Liver (tissue), 3 donors: ENCODE measurements around the gene CHI3L2.

Source experiments
- ATF3 ChIP-seq: IDR thresholded peaks from 2 replicates; pipeline ENCODE4 v1.6.1; 2016; ENCODE audit warnings: antibody characterized with exemption
- EGR1 ChIP-seq, 2 donors: IDR thresholded peaks; 2 replicates each; pipeline ENCODE4 v1.6.1; 2016 to 2018; ENCODE audit warnings: antibody characterized with exemption in 2 of 2, low read depth in 2 of 2
- GABPA ChIP-seq, 2 donors: IDR thresholded peaks in 1 of 2; conservative IDR thresholded peaks in 1 of 2; 2 replicates each; pipeline ENCODE4 v1.6.1; 2016; ENCODE audit warnings: antibody characterized with exemption in 2 of 2, mild to moderate bottlenecking in 1 of 2, moderate library complexity in 1 of 2
- HNF4A ChIP-seq, 2 donors: conservative IDR thresholded peaks; 2 replicates each; pipeline ENCODE4 v1.6.1; 2016; ENCODE audit warnings: antibody characterized with exemption in 2 of 2, mild to moderate bottlenecking in 2 of 2
- JUND ChIP-seq, 2 donors: IDR thresholded peaks; 2 replicates each; pipeline ENCODE4 v1.6.1; 2016; ENCODE audit warnings: antibody characterized with exemption in 2 of 2
- RAD21 ChIP-seq, 2 donors: IDR thresholded peaks; 2 replicates each; pipeline ENCODE4 v1.6.1; 2016; ENCODE audit warnings: antibody characterized with exemption in 2 of 2, mild to moderate bottlenecking in 2 of 2
- REST ChIP-seq: IDR thresholded peaks from 2 replicates; pipeline ENCODE4 v1.6.1; 2016; ENCODE audit warnings: antibody characterized with exemption, mild to moderate bottlenecking
- YY1 ChIP-seq: IDR thresholded peaks from 2 replicates; pipeline ENCODE4 v1.6.1; 2016; ENCODE audit warnings: antibody characterized with exemption, mild to moderate bottlenecking
- ZBTB33 ChIP-seq: IDR thresholded peaks from 2 replicates; pipeline ENCODE4 v1.6.1; 2016; ENCODE audit warnings: antibody characterized with exemption
- TF ChIP-seq, protein P1 (sequence below): fragments of 150-350 bp; IDR thresholded peaks from 2 replicates; pipeline ENCODE4 v1.5.1; 2017; ENCODE audit warnings: improper control_type of control experiment, low read depth, low read length; ENCODE audit not compliant: missing input control
- TF ChIP-seq, protein P2 (sequence below): IDR thresholded peaks from 2 replicates; pipeline ENCODE4 v1.6.1; 2016; ENCODE audit warnings: antibody characterized with exemption
- donor health status: healthy.
- donor health status: healthy.

DNA sequence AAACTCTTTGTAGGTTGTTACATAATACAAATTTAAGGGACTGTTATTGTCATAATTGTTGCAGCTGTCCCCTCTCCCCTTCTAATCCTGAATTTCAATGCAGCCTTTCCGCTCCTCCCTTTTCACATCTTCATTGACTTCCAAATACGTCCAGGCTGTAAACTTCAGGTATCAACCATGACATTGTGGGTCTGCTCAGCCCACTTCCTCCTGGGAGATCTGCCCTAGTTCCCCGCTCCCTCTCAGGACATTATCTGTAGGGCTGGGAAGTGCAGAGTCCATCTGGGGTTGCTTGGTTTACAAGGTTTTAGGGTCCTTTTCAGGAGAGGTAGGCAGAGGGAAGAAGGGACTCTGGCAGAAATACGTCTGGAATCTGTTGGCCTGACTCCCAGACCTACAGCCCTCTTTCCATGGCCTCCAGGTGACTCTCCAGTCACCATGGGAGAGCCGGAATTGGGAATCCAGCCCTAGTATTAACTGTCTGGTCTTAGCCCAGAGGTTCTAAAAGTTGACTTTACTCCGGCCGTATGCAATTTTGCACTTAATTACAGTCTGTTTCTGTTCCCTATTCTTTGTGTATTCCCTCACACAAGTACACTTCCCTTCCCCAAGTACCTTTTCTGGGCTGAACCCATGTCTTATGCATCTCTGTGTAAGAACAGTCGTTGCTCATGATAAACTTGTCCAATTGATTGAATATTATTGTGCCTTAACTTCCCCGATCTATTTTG, 22.4 kb upstream of the CHI3L2 start:
- TF ChIP-seq RAD21 (IDR thresholded peaks at IDR 0.05), result no peak
- TF ChIP-seq, protein P1, sequence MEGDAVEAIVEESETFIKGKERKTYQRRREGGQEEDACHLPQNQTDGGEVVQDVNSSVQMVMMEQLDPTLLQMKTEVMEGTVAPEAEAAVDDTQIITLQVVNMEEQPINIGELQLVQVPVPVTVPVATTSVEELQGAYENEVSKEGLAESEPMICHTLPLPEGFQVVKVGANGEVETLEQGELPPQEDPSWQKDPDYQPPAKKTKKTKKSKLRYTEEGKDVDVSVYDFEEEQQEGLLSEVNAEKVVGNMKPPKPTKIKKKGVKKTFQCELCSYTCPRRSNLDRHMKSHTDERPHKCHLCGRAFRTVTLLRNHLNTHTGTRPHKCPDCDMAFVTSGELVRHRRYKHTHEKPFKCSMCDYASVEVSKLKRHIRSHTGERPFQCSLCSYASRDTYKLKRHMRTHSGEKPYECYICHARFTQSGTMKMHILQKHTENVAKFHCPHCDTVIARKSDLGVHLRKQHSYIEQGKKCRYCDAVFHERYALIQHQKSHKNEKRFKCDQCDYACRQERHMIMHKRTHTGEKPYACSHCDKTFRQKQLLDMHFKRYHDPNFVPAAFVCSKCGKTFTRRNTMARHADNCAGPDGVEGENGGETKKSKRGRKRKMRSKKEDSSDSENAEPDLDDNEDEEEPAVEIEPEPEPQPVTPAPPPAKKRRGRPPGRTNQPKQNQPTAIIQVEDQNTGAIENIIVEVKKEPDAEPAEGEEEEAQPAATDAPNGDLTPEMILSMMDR, result no peak
- no peak for TF ChIP-seq HNF4A (conservative IDR thresholded peaks at IDR 0.05)
- TF ChIP-seq REST, result no peak
- no peak for TF ChIP-seq JUND (IDR thresholded peaks at IDR 0.05)
- no peak for TF ChIP-seq EGR1 (IDR thresholded peaks at IDR 0.05; ENCODE audit: low read depth in 2 of 2)
- TF ChIP-seq YY1, result no peak
- TF ChIP-seq GABPA (IDR thresholded peaks at IDR 0.05 in 1 of 2, conservative IDR thresholded peaks at IDR 0.05 in 1 of 2), result no peak
- no peak for TF ChIP-seq ATF3
- TF ChIP-seq, protein P2, sequence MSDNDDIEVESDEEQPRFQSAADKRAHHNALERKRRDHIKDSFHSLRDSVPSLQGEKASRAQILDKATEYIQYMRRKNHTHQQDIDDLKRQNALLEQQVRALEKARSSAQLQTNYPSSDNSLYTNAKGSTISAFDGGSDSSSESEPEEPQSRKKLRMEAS, result no peak
- no peak for TF ChIP-seq ZBTB33
